HEK293 (cell line): Measurements from ENCODE around the gene RALA.

ENCODE experiments used
- ATF2 ChIP-seq: fragments of 450-650 bp; formaldehyde crosslinking; IDR thresholded peaks from 2 replicates; pipeline ENCODE4 v1.5.1; 2016; ENCODE audit warnings: missing biosample characterization, missing genetic modification characterization, low read depth
- FEZF1 ChIP-seq: fragments of 450-650 bp; formaldehyde crosslinking; IDR thresholded peaks from 2 replicates; pipeline ENCODE4 v1.5.1; 2016; ENCODE audit warnings: missing biosample characterization, missing genetic modification characterization
- IKZF3 ChIP-seq: fragments of 450-650 bp; IDR thresholded peaks from 2 replicates; pipeline ENCODE4 v1.5.0; 2018; ENCODE audit warnings: missing biosample characterization, mild to moderate bottlenecking, missing genetic modification characterization, moderate library complexity
- KLF1 ChIP-seq: fragments of 450-650 bp; formaldehyde crosslinking; IDR thresholded peaks from 2 replicates; pipeline ENCODE4 v1.5.1; 2016; ENCODE audit warnings: missing biosample characterization, missing genetic modification characterization
- KLF9 ChIP-seq: fragments of 450-650 bp; formaldehyde crosslinking; IDR thresholded peaks from 2 replicates; pipeline ENCODE4 v1.5.1; 2016; ENCODE audit warnings: missing biosample characterization, missing genetic modification characterization, low read depth
- MEIS1 ChIP-seq: sonication (generic); formaldehyde crosslinking; IDR thresholded peaks from 2 replicates; pipeline ENCODE4 v1.8.1; 2022; ENCODE audit warnings: missing genetic modification reagents, mild to moderate bottlenecking, borderline replicate concordance
- SALL2 ChIP-seq: fragments of 450-650 bp; formaldehyde crosslinking; IDR thresholded peaks from 2 replicates; pipeline ENCODE4 v1.5.0; 2017; ENCODE audit warnings: missing biosample characterization, mild to moderate bottlenecking, missing genetic modification characterization, borderline replicate concordance
- SP3 ChIP-seq: fragments of 450-650 bp; formaldehyde crosslinking; IDR thresholded peaks from 2 replicates; pipeline ENCODE4 v1.5.1; 2016; ENCODE audit warnings: missing biosample characterization, missing genetic modification characterization
- TRIM28 ChIP-seq: IDR thresholded peaks from 2 replicates; pipeline ENCODE4 v1.6.1; 2011; ENCODE audit warnings: low read length, control low read depth, borderline replicate concordance
- YY2 ChIP-seq: fragments of 450-650 bp; formaldehyde crosslinking; IDR thresholded peaks from 2 replicates; pipeline ENCODE4 v1.5.1; 2016; ENCODE audit warnings: missing biosample characterization, missing genetic modification characterization
- ZBTB10 ChIP-seq: fragments of 450-650 bp; formaldehyde crosslinking; IDR thresholded peaks from 2 replicates; pipeline ENCODE4 v1.5.1; 2016; ENCODE audit warnings: missing biosample characterization, missing genetic modification characterization
- ZBTB6 ChIP-seq: fragments of 450-650 bp; formaldehyde crosslinking; IDR thresholded peaks from 2 replicates; pipeline ENCODE4 v1.5.1; 2017; ENCODE audit warnings: missing biosample characterization, missing genetic modification characterization
- ZEB2 ChIP-seq: fragments of 450-650 bp; formaldehyde crosslinking; IDR thresholded peaks from 2 replicates; pipeline ENCODE4 v1.5.1; 2016; ENCODE audit warnings: missing biosample characterization, missing genetic modification characterization
- ZFP37 ChIP-seq: fragments of 450-650 bp; formaldehyde crosslinking; IDR thresholded peaks from 2 replicates; pipeline ENCODE4 v1.5.1; 2016; ENCODE audit warnings: missing biosample characterization, missing genetic modification characterization
- ZFP41 ChIP-seq: fragments of 450-650 bp; formaldehyde crosslinking; IDR thresholded peaks from 2 replicates; pipeline ENCODE4 v1.5.1; 2016; ENCODE audit warnings: missing biosample characterization, missing genetic modification characterization, borderline replicate concordance
- ZNF114 ChIP-seq: fragments of 450-650 bp; formaldehyde crosslinking; IDR thresholded peaks from 2 replicates; pipeline ENCODE4 v1.5.0; 2017; ENCODE audit warnings: missing biosample characterization, missing genetic modification characterization
- ZNF184 ChIP-seq: fragments of 450-650 bp; IDR thresholded peaks from 2 replicates; pipeline ENCODE4 v1.5.1; 2018; ENCODE audit warnings: missing biosample characterization, mild to moderate bottlenecking, missing genetic modification characterization
- ZNF274 ChIP-seq, 2 experiments: fragments of 200-500 bp in 1 of 2; fragments of 450-650 bp in 1 of 2; sonication (Bioruptor generic) in 1 of 2; formaldehyde crosslinking in 1 of 2; IDR thresholded peaks; 2 replicates each; pipeline versions ENCODE4 v1.5.1 to v1.6.1; 2014 to 2016; ENCODE audit warnings: borderline replicate concordance in 1 of 2, inconsistent platforms in 1 of 2, low read length in 1 of 2, missing biosample characterization in 1 of 2, missing genetic modification characterization in 1 of 2
- ZNF280C ChIP-seq: fragments of 450-650 bp; formaldehyde crosslinking; IDR thresholded peaks from 2 replicates; pipeline ENCODE4 v1.5.1; 2016; ENCODE audit warnings: missing biosample characterization, missing genetic modification characterization
- ZNF521 ChIP-seq: fragments of 450-650 bp; formaldehyde crosslinking; IDR thresholded peaks from 2 replicates; pipeline ENCODE4 v1.5.1; 2017; ENCODE audit warnings: missing biosample characterization, mild to moderate bottlenecking, missing genetic modification characterization
- ZNF610 ChIP-seq: fragments of 450-650 bp; formaldehyde crosslinking; IDR thresholded peaks from 2 replicates; pipeline ENCODE4 v1.5.1; 2016; ENCODE audit warnings: missing biosample characterization, missing genetic modification characterization, borderline replicate concordance
- ZNF623 ChIP-seq: fragments of 450-650 bp; formaldehyde crosslinking; IDR thresholded peaks from 2 replicates; pipeline ENCODE4 v1.5.1; 2016; ENCODE audit warnings: missing biosample characterization, missing genetic modification characterization
- ZNF624 ChIP-seq: fragments of 450-650 bp; formaldehyde crosslinking; IDR thresholded peaks from 2 replicates; pipeline ENCODE4 v1.5.1; 2017; ENCODE audit warnings: missing biosample characterization, missing genetic modification characterization
- ZNF629 ChIP-seq: fragments of 450-650 bp; formaldehyde crosslinking; IDR thresholded peaks from 2 replicates; pipeline ENCODE4 v1.5.1; 2017; ENCODE audit warnings: missing biosample characterization, missing genetic modification characterization
- ZNF658 ChIP-seq: fragments of 450-650 bp; formaldehyde crosslinking; IDR thresholded peaks from 2 replicates; pipeline ENCODE4; 2016; ENCODE audit warnings: missing biosample characterization, missing genetic modification characterization
- ZNF704 ChIP-seq: fragments of 450-650 bp; formaldehyde crosslinking; IDR thresholded peaks from 2 replicates; pipeline ENCODE4 v1.5.1; 2016; ENCODE audit warnings: missing biosample characterization, missing genetic modification characterization
- ZNF768 ChIP-seq: fragments of 450-650 bp; formaldehyde crosslinking; IDR thresholded peaks from 2 replicates; pipeline ENCODE4 v1.5.1; 2018; ENCODE audit warnings: missing biosample characterization, mild to moderate bottlenecking, missing genetic modification characterization
- ZNF830 ChIP-seq: fragments of 450-650 bp; IDR thresholded peaks from 2 replicates; pipeline ENCODE4 v1.5.0; 2018; ENCODE audit warnings: missing biosample characterization, missing genetic modification characterization, low read depth, mild to moderate bottlenecking, moderate library complexity
- ZNF843 ChIP-seq: fragments of 450-650 bp; formaldehyde crosslinking; IDR thresholded peaks from 2 replicates; pipeline ENCODE4 v1.5.1; 2016; ENCODE audit warnings: missing biosample characterization, missing genetic modification characterization
- ZSCAN18 ChIP-seq: fragments of 450-650 bp; formaldehyde crosslinking; IDR thresholded peaks from 2 replicates; pipeline ENCODE4 v1.5.1; 2016; ENCODE audit warnings: missing biosample characterization, missing genetic modification characterization
- ZXDB ChIP-seq: fragments of 450-650 bp; formaldehyde crosslinking; IDR thresholded peaks from 2 replicates; pipeline ENCODE4 v1.5.1; 2016; ENCODE audit warnings: missing biosample characterization, missing genetic modification characterization

The RALA gene

GRCh38 chr7:39623047-39623731, at the start of gene RALA (continued):
- TF ChIP-seq MEIS1 (CRISPR knock-in tag), result no peak
- no peak for TF ChIP-seq ZNF280C (tag by site-specific recombination)
- no peak for TF ChIP-seq ZNF610
- TF ChIP-seq ZNF704 (tag by site-specific recombination), result no peak
- TF ChIP-seq SP3, result peak; percentile 91
- TF ChIP-seq ZNF843, result no peak
- TF ChIP-seq ZNF830 (tag by site-specific recombination), result no peak
- TF ChIP-seq ZNF521 (tag by site-specific recombination), result no peak
- peak; percentile 71; the same call in 1 of the 2 replicates for TF ChIP-seq KLF9
- no peak for TF ChIP-seq ZBTB6 (tag by site-specific recombination)
- no peak for TF ChIP-seq ZNF658 (tag by site-specific recombination)
- TF ChIP-seq ATF2 (tag by site-specific recombination), result no peak
- 0 out of 2 replicates have a peak, but pooled peaks have one; percentile 33 for TF ChIP-seq ZNF629
- TF ChIP-seq ZNF768 (tag by site-specific recombination), result no peak
- TF ChIP-seq ZNF184 (tag by site-specific recombination), result no peak
- peak; percentile 60; the same call in 1 of the 2 replicates for TF ChIP-seq ZBTB10 (tag by site-specific recombination)
- TF ChIP-seq ZNF114 (tag by site-specific recombination), result no peak
- no peak for TF ChIP-seq IKZF3 (tag by site-specific recombination)
- peak; percentile 67 for TF ChIP-seq ZXDB (tag by site-specific recombination)
- TF ChIP-seq ZNF274 (IDR thresholded peaks at IDR 0.05; ENCODE audit: low read length), result no peak
- TF ChIP-seq ZNF274 (tag by site-specific recombination; IDR thresholded peaks at IDR 0.05; ENCODE audit: borderline replicate concordance), result no peak
- no peak for TF ChIP-seq FEZF1 (tag by site-specific recombination)
- TF ChIP-seq YY2 (tag by site-specific recombination), result no peak
- no peak for TF ChIP-seq ZFP41 (tag by site-specific recombination)
- no peak for TF ChIP-seq ZFP37 (tag by site-specific recombination)
- no peak for TF ChIP-seq KLF1 (tag by site-specific recombination)
- TF ChIP-seq ZSCAN18, result no peak
- no peak for TF ChIP-seq ZNF624 (tag by site-specific recombination)
- no peak for TF ChIP-seq ZNF623 (tag by site-specific recombination)
- no peak for TF ChIP-seq SALL2 (tag by site-specific recombination)
- TF ChIP-seq ZEB2, result no peak
- TF ChIP-seq TRIM28, result no peak
